HG03469 (cell line): ENCODE measurements around the gene ZCWPW2.

ENCODE experiments used
- ATAC-seq: cut with Tn5 transposase; IDR thresholded peaks from one replicate; pipeline ENCODE4 v1.9.1; 2021; ENCODE audit warnings: mild to moderate bottlenecking, moderate library complexity, moderate number of reproducible peaks; ENCODE audit not compliant: unreplicated experiment

ZCWPW2 gene

DNA sequence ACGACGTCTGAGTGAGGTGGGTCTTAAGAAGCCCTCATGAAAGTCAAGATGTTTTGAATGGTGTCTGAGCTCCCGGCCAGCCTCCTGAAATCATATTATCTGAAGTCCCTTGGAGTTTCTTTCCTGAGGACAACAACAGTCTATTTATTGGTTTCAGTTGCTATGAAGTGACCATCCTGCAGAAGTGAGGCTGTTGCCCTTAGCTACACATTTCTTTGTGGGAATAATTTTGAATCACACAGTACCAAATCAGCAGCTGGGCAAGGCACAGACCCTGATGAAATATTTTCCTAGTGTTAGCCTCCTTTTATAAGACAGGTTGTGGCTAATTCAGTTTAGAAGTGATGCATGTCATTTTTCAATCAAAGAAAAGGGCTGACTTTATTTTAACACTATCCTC lies 220.8 kb downstream of the ZCWPW2 start:
- no peak for ATAC-seq

DNA sequence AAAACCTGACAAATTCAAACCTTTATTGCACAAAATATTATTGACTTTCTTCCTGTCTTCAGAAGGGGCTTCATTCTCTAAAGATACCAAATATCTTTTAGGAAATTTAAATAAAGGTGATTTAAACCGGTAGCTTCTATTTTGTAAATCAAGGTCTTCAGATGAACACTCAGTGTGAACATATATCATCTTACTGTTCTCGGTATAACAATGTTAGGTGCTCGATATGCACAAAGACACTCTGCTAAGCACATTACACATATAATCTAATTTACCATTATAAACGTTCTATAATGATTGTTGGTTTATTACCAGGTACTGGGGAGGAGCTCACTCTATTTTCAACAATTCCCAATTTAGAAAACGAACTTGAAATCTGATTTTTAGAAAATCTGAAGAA lies 225.5 kb downstream of the ZCWPW2 start:
- no peak for ATAC-seq

DNA sequence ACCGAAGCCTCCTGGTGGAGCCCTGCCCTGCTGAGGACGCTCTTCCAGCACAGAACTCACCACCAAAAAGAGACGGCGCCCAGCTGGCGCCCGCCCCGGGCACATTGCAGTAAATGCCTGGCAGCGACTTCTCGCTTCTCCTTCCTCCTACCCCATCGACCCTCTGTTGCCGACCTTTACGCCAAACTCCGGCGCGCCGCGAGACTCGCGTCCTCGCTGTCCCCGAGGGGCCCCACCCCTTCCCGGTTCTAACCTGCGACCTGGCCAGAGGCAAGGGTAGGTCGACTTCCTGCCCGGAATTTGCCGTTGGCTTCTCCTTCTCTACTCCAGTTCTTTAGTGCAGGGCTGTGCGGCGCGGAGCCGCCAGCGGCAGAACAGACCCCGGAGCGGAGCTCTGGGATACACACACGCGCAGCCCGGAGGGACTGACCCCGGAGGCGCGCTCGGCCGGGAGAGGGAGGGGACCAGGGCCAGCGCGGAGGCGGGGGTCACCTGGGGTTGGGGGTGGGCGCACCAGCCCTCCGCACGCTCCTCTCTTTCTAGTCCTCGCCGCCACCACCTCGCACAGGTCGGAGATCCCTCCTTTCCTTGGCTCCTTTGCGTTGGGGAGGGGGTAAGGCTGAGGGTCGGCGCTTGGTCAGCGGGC lies 226.7 kb downstream of the ZCWPW2 start:
- ATAC-seq = no peak
